Fibroblast of villous mesenchyme (primary cell): ENCODE data around the gene IFNGR1. TPM values are rescaled to one million over a fixed set of nuclear protein-coding genes. Genes with fewer than 3 reads are reported as not detected.

Experiments
- DNase-seq: peaks from one replicate; pipeline ENCODE4 v3.0.0-alpha.2; 2010; ENCODE audit warnings: low read depth
- H3K4me3 ChIP-seq: 2 replicates; pipeline ENCODE4 v1.5.1; 2011; ENCODE audit warnings: low read depth, mild to moderate bottlenecking, low read length
- total RNA-seq: library from RNA; depleted of rRNA; stranded (reverse); fragments of >200 nt; gene quantifications from 2 replicates; pipeline ENCODE4 v1.2.3, GENCODE V29; 2012
- TF ChIP-seq, protein P1 (sequence below): IDR thresholded peaks from 2 replicates; pipeline ENCODE4 v1.5.1; 2012; ENCODE audit warnings: low read depth, mild to moderate bottlenecking, low read length; ENCODE audit not compliant: insufficient read depth

The IFNGR1 gene
- total RNA-seq, 1 donor: 47.5 TPM

DNA sequence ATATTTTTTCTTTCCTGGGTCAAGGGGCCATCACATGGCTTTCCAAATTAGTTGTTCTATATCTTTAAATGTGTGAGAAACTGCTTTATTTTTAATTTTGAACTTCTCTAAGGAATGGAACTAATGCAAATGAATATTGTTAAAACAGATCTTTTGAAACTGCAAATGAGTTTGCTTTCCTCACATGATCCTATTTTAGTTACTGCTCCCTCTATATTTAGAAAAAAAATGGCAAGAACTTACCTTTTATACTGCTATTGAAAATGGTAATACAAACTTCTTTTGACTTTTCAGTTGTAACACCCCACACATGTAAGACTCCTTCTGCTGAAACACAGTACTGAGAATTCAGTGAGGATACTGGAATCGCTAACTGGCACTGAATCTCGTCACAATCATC is 15.9 kb downstream of the IFNGR1 start:
- TF ChIP-seq, protein P1, sequence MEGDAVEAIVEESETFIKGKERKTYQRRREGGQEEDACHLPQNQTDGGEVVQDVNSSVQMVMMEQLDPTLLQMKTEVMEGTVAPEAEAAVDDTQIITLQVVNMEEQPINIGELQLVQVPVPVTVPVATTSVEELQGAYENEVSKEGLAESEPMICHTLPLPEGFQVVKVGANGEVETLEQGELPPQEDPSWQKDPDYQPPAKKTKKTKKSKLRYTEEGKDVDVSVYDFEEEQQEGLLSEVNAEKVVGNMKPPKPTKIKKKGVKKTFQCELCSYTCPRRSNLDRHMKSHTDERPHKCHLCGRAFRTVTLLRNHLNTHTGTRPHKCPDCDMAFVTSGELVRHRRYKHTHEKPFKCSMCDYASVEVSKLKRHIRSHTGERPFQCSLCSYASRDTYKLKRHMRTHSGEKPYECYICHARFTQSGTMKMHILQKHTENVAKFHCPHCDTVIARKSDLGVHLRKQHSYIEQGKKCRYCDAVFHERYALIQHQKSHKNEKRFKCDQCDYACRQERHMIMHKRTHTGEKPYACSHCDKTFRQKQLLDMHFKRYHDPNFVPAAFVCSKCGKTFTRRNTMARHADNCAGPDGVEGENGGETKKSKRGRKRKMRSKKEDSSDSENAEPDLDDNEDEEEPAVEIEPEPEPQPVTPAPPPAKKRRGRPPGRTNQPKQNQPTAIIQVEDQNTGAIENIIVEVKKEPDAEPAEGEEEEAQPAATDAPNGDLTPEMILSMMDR: no peak
- no peak overlapping the region for H3K4me3 ChIP-seq
- no peak for DNase-seq

- TF ChIP-seq, protein P1: peak; percentile 24
- no peak overlapping the region for H3K4me3 ChIP-seq
- no peak for DNase-seq
Observed at GRCh38 chr6:137202078-137202477, 17.1 kb downstream of the IFNGR1 start.

DNA sequence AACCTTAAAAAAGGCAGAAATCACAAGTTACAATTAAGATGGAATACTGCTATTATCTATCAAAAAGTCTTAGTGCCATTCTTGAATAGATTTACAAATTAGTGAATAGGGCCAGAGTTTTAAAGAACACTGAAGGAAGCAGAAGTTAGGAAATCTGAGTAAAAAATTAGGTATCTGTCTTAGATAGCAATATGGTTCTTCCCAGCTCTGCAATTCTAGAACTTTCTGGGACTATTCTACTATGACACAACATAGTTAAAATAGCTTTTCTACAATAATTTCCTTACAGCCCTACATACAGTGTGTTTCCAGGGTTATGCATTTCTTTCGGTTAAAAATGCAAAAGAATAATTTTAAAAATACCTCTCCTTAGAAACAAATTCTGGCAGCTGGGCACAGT is 18.2 kb downstream of the IFNGR1 start:
- TF ChIP-seq, protein P1: no peak
- no peak overlapping the region for H3K4me3 ChIP-seq
- DNase-seq: no peak

DNA sequence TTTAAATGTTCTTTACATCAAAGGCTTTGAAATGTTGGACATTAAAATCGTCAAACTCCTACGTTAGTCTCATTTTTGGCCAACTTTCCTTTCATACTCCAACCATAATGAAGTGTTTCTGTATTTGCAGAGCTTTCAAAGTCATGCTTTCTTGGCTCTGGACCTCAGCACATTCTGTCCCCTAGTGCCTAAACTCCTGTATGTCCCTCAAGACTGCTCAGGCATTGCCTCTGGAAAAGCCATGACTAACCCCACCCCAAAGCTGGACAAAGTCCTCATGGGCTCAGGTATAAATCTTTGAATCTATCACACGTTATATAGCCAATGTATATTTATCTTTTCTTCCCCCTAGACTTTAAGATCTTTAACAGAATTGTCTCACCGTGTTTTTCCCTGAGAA is 18.9 kb downstream of the IFNGR1 start:
- no peak for DNase-seq
- TF ChIP-seq, protein P1: no peak
- H3K4me3 ChIP-seq: no peak overlapping the region

DNA sequence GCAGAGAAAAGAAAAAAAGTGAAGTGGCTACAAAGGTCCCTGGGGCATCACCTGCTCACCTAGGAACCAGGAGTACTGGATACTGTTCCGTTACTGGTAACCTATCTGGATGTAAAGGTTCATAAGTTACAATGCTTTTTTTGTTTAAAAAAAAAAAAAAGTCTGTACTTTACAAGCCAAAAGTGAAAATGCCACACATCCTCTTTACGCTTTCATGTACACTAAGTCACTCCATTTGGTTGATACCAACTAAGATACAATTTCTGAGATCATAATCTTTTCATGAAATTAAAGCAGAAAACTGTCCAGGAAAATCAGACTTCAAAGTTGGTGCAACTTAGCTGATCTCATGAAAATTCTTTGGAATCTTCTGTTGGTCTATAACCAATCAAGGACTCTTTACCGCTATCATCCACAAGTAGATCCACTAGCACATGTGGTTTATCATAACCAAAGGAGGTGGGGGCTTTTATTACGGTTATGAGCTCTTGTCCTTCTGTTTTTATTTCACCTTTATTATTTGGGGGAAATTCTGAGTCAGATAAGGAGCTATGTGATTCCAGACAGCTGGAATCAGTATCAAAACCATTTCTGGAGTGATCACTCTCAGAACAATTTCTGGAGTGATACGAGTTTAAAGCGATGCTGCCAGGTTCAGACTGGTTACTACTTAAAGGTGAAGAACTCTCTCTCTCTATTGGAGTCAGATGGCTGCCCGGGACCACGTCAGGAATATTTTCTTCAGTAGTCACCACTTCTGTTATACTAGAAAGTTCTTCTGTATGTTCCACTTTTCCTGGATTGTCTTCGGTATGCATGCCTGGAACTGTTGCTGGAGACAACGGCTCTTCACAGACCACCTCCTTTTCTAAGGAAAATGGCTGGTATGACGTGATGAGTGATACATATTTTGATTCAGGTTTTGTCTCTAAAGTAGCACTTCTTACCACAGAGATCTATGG is 21.2 kb downstream of the IFNGR1 start:
- no peak overlapping the region for H3K4me3 ChIP-seq
- DNase-seq: no peak
- TF ChIP-seq, protein P1: no peak

- no peak for DNase-seq
- TF ChIP-seq, protein P1: no peak
- H3K4me3 ChIP-seq: no peak overlapping the region
Observed at GRCh38 chr6:137193256-137194070, 25.7 kb downstream of the IFNGR1 start.
